Body of pancreas (tissue), 4 donors: ENCODE data around the gene THADA. TPM values are rescaled to one million over a fixed set of nuclear protein-coding genes. Genes with fewer than 3 reads are reported as not detected.

Experiments
- ATAC-seq: fragments of 150-250 bp; one replicate; pipeline ENCODE4 v1.9.1; 2016
- DNase-seq, 4 donors: peaks; one replicate each; pipeline ENCODE4 v3.0.0-alpha.2; 2019
- H3K27ac ChIP-seq, 4 donors: fragments of 200-600 bp; sonication (generic); 1 replicate in 3 of 4; 2 replicates in 1 of 4; pipeline versions ENCODE4 v1.5.1 to v1.6.1; 2016 to 2019; ENCODE audit warnings: mild to moderate bottlenecking in 1 of 4, mixed read lengths in 1 of 4, moderate library complexity in 1 of 4
- H3K27me3 ChIP-seq, 2 donors: fragments of 200-600 bp; sonication (generic); one replicate each; pipeline ENCODE4 v1.6.0; 2016; ENCODE audit warnings: mild to moderate bottlenecking in 1 of 2
- H3K36me3 ChIP-seq, 2 donors: fragments of 200-600 bp; sonication (generic); replicated peaks in 1 of 2; 2 replicates each; pipeline ENCODE4 v1.5.1; 2016; ENCODE audit warnings: low read depth in 2 of 2; ENCODE audit not compliant: insufficient read depth in 1 of 2
- H3K4me1 ChIP-seq: fragments of 200-600 bp; sonication (generic); one replicate; pipeline ENCODE4 v1.6.0; 2016
- H3K4me3 ChIP-seq, 2 donors: fragments of 200-600 bp; sonication (generic); 1 replicate in 1 of 2; 2 replicates in 1 of 2; pipeline ENCODE4 v1.5.1; 2016 to 2019
- H3K9me3 ChIP-seq, 3 donors: fragments of 200-600 bp; sonication (generic); 1 replicate in 2 of 3; 2 replicates in 1 of 3; pipeline ENCODE4 v1.5.1; 2016
- CTCF ChIP-seq, 7 experiments: fragments of 450-650 bp in 4 of 7; fragments of 200-600 bp in 3 of 7; sonication (generic) in 3 of 7; IDR thresholded peaks; one replicate each; pipeline ENCODE4 v1.5.1; 2016 to 2019; ENCODE audit warnings: antibody characterized with exemption in 7 of 7
- POLR2A ChIP-seq, 3 donors: fragments of 450-650 bp; IDR thresholded peaks; one replicate each; pipeline ENCODE4 v1.6.1; 2016; ENCODE audit warnings: antibody characterized with exemption in 3 of 3, mild to moderate bottlenecking in 2 of 3
- WGBS, 2 donors: methylation state at CpG; one replicate each; pipeline ENCODE4 v1.1.5; 2017; 5-methylcytosine and 5-hydroxymethylcytosine counted together
- intact Hi-C: fragments of 100-400 bp; cut with DNase I; formaldehyde crosslinking; loops from one replicate; pipeline ENCODE4 v1.15.1; 2023
- total RNA-seq, 2 donors: library from RNA; depleted of rRNA; stranded (reverse); fragments of >200 nt; gene quantifications; one replicate each; pipeline ENCODE4 v1.1.0, GENCODE V29; 2016

THADA gene
- total RNA-seq, 2 donors from 2014 or later = 27.5 to 41.9 TPM

GRCh38 chr2:43393918-43394317 lies 201.9 kb downstream of the THADA start:
- peaks cover 8% of the 10 kb centered on the region for H3K4me1 ChIP-seq
- ATAC-seq (no peak), DNase-seq (no peak)
- H3K36me3 ChIP-seq = peaks cover 0 to 1% of the 10 kb centered on the region in 2 donors
- intact Hi-C loops = no loop called here
- TF ChIP-seq CTCF (IDR thresholded peaks at IDR 0.05) (no peak), POLR2A (IDR thresholded peaks at IDR 0.05) (no peak)
- no peaks in the 10 kb centered on the region for H3K9me3 ChIP-seq
- 89 to 93% methylated on average over 2 of the region's 2 CpGs for WGBS, 2 donors
- H3K27ac ChIP-seq = no peak overlapping the region
- no peaks in the 10 kb centered on the region for H3K27me3 ChIP-seq
- no peak overlapping the region for H3K4me3 ChIP-seq

- Histone ChIP-seq H3K4me1 (peaks cover 8% of the 10 kb centered on the region), H3K27ac (no peak overlapping the region), H3K4me3 (no peak overlapping the region), H3K27me3 (no peaks in the 10 kb centered on the region), H3K36me3 (no peaks in the 10 kb centered on the region), H3K9me3 (no peaks in the 10 kb centered on the region)
- 84 to 93% methylated on average over 4 of the region's 4 CpGs for WGBS, 2 donors
- DNase-seq (no peak), ATAC-seq (peak; percentile 47)
- intact Hi-C loops = no loop called here
- no peak for TF ChIP-seq CTCF (IDR thresholded peaks at IDR 0.05)
- no peak for TF ChIP-seq POLR2A (IDR thresholded peaks at IDR 0.05)
These were observed 204.0 kb downstream of the THADA start for GRCh38 chr2:43391878-43392215.

GRCh38 chr2:43391201-43391877 lies 204.5 kb downstream of the THADA start:
- Histone ChIP-seq H3K27me3 (no peaks in the 10 kb centered on the region), H3K9me3 (no peaks in the 10 kb centered on the region), H3K27ac (no peak overlapping the region), H3K4me1 (peaks cover 8% of the 10 kb centered on the region), H3K36me3 (no peaks in the 10 kb centered on the region), H3K4me3 (no peak overlapping the region)
- TF ChIP-seq POLR2A (IDR thresholded peaks at IDR 0.05) = no peak
- TF ChIP-seq CTCF (IDR thresholded peaks at IDR 0.05) = no peak
- intact Hi-C loops = no loop called here
- 13 to 26% methylated on average over 2 of the region's 2 CpGs for WGBS, 2 donors
- ATAC-seq (no peak), DNase-seq (no peak)

- no peak overlapping the region for H3K27ac ChIP-seq
- peaks cover 8% of the 10 kb centered on the region for H3K4me1 ChIP-seq
- TF ChIP-seq CTCF (IDR thresholded peaks at IDR 0.05) = no peak
- no peak for TF ChIP-seq POLR2A (IDR thresholded peaks at IDR 0.05)
- DNase-seq = no peak
- intact Hi-C loops = no loop called here
- H3K36me3 ChIP-seq = no peaks in the 10 kb centered on the region
- H3K27me3 ChIP-seq = no peaks in the 10 kb centered on the region
- H3K4me3 ChIP-seq = no peak overlapping the region
- no peaks in the 10 kb centered on the region for H3K9me3 ChIP-seq
- WGBS, 2 donors = 95% methylated on average over 6 of the region's 6 CpGs
- no peak for ATAC-seq
These were observed 206.0 kb downstream of the THADA start for GRCh38 chr2:43389581-43390466.
